H1 (cell line): ENCODE data around the gene KLHDC8B. TPM values are rescaled to one million over a fixed set of nuclear protein-coding genes. Genes with fewer than 3 reads are reported as not detected.
A peak's percentile ranks its signal among the peaks of the same experiment; 100 is the strongest.

ENCODE experiments used
- ASH2L ChIP-seq: fragments of 200-600, 300-600 bp; sonication (generic); IDR thresholded peaks from one replicate; pipeline ENCODE4 v1.7.1; 2017; ENCODE audit warnings: low read length
- ATF3 ChIP-seq: IDR thresholded peaks from 2 replicates; pipeline ENCODE4 v1.6.1; 2011; ENCODE audit warnings: low read depth, mild to moderate bottlenecking, low read length; ENCODE audit not compliant: insufficient read depth
- BACH1 ChIP-seq: IDR thresholded peaks from 2 replicates; pipeline ENCODE4 v1.6.1; 2012; ENCODE audit warnings: low read length, improper control_type of control experiment
- BRCA1 ChIP-seq: IDR thresholded peaks from 2 replicates; pipeline ENCODE4 v1.6.1; 2012; ENCODE audit warnings: low read depth, low read length, improper control_type of control experiment
- CBX5 ChIP-seq: fragments of 300-800, 300-1000 bp; sonication (generic); IDR thresholded peaks from 2 replicates; pipeline ENCODE4 v1.7.1; 2016; ENCODE audit warnings: antibody characterized with exemption, low read length, low read depth
- CBX8 ChIP-seq: fragments of 300-800, 300-1000 bp; sonication (generic); IDR thresholded peaks from 2 replicates; pipeline ENCODE4 v1.7.1; 2016; ENCODE audit warnings: low read depth, low read length, borderline replicate concordance
- CHD2 ChIP-seq: IDR thresholded peaks from 2 replicates; pipeline ENCODE4 v1.6.1; 2012; ENCODE audit warnings: low read length, improper control_type of control experiment
- EP300 ChIP-seq, 2 experiments: IDR thresholded peaks; 1 replicate in 1 of 2; 2 replicates in 1 of 2; pipeline ENCODE4 v1.6.1; 2011 to 2012; ENCODE audit warnings: low read depth in 2 of 2, low read length in 2 of 2, mild to moderate bottlenecking in 2 of 2, borderline replicate concordance in 1 of 2, inconsistent platforms in 1 of 2, moderate library complexity in 1 of 2
- EZH2 ChIP-seq: fragments of 200-600 bp; sonication (generic); IDR thresholded peaks from 2 replicates; pipeline ENCODE4 v1.7.1; 2012; ENCODE audit warnings: low read depth, mild to moderate bottlenecking, moderate library complexity, low read length, inconsistent platforms; ENCODE audit not compliant: severe bottlenecking
- GTF2F1 ChIP-seq: IDR thresholded peaks from 2 replicates; pipeline ENCODE4 v1.6.1; 2012; ENCODE audit warnings: low read depth, low read length, improper control_type of control experiment, borderline replicate concordance
- HDAC2 ChIP-seq, 2 experiments: fragments of 300-600 bp in 1 of 2; sonication (generic) in 1 of 2; IDR thresholded peaks; 2 replicates each; pipeline ENCODE4 v1.6.1; 2011 to 2012; ENCODE audit warnings: low read depth in 2 of 2, low read length in 2 of 2, mild to moderate bottlenecking in 2 of 2, moderate library complexity in 2 of 2, borderline replicate concordance in 1 of 2, inconsistent platforms in 1 of 2
- NRF1 ChIP-seq: IDR thresholded peaks from 2 replicates; pipeline ENCODE4 v1.6.1; 2011; ENCODE audit warnings: mild to moderate bottlenecking, low read depth, low read length, improper control_type of control experiment
- RNF2 ChIP-seq: fragments of 200-900, 300-1000 bp; sonication (generic); IDR thresholded peaks from 2 replicates; pipeline ENCODE4 v1.7.1; 2016; ENCODE audit warnings: borderline replicate concordance, low read depth, mild to moderate bottlenecking, antibody characterized with exemption, low read length; ENCODE audit not compliant: poor library complexity, severe bottlenecking; ENCODE audit errors: missing control alignments
- RXRA ChIP-seq: IDR thresholded peaks from 2 replicates; pipeline ENCODE4 v1.6.1; 2011; ENCODE audit warnings: low read depth, mild to moderate bottlenecking, low read length, moderate library complexity; ENCODE audit not compliant: insufficient read depth
- SIRT6 ChIP-seq: IDR thresholded peaks from one replicate; pipeline ENCODE4 v1.7.1; 2012; ENCODE audit warnings: low read length, inconsistent platforms
- SP1 ChIP-seq: IDR thresholded peaks from 2 replicates; pipeline ENCODE4 v1.6.1; 2011; ENCODE audit warnings: low read depth, low read length
- SUZ12 ChIP-seq: fragments of 200-600 bp; sonication (generic); IDR thresholded peaks from 2 replicates; pipeline ENCODE4 v1.6.1; 2012; ENCODE audit warnings: mild to moderate bottlenecking, inconsistent platforms, low read length, moderate library complexity, mixed read lengths
- TAF1 ChIP-seq: IDR thresholded peaks from 2 replicates; pipeline ENCODE4 v1.6.1; 2011; ENCODE audit warnings: mild to moderate bottlenecking, low read depth, low read length
- TCF12 ChIP-seq: IDR thresholded peaks from 2 replicates; pipeline ENCODE4 v1.6.1; 2011; ENCODE audit warnings: low read depth, mild to moderate bottlenecking, low read length
- TEAD4 ChIP-seq: IDR thresholded peaks from 2 replicates; pipeline ENCODE4 v1.6.1; 2012; ENCODE audit warnings: low read depth, low read length, inconsistent platforms, mixed read lengths
- polyA plus RNA-seq, 7 experiments: library from polyadenylated mRNA; depleted of rRNA in 3 of 7; stranded (reverse) in 5 of 7; unstranded in 2 of 7; fragments of >200 nt in 5 of 7; fragments of 200-250 nt in 2 of 7; gene quantifications; 1 replicate in 5 of 7; 2 replicates in 1 of 7; 4 replicates in 1 of 7; pipeline versions ENCODE4 v1.2.1 to v1.2.3, GENCODE V29; 2011 to 2013; ENCODE audit warnings: missing spikeins in 2 of 7, mixed read lengths in 2 of 7
- total RNA-seq: library from RNA; stranded (reverse); fragmentation: NEBNext Ultra II Directional; extraction: Animal tissue kit (Norgen Biotek cat#: 25700); gene quantifications from 2 replicates; pipeline ENCODE4 v1.2.1, GENCODE V29; 2021
- TF ChIP-seq, protein P1 (sequence below), 3 experiments: IDR thresholded peaks; 1 replicate in 2 of 3; 2 replicates in 1 of 3; pipeline versions ENCODE4 v1.5.1 to v1.6.1; 2011; ENCODE audit warnings: low read length in 3 of 3, mild to moderate bottlenecking in 3 of 3, inconsistent platforms in 2 of 3, low read depth in 1 of 3, moderate library complexity in 1 of 3; ENCODE audit not compliant: insufficient read depth in 1 of 3; ENCODE audit errors: control extremely low read depth in 1 of 3

KLHDC8B gene
- total and polyA plus RNA-seq, 2 of the 8 experiments (the other 6 are each of a cell fraction or from before 2014, with no cell fraction given), result 15.8 to 21.3 TPM

GRCh38 chr3:49171119-49171774, at the start of gene KLHDC8B (continued):
- TF ChIP-seq CBX8 (no peak), EP300 (IDR thresholded peaks at IDR 0.05; ENCODE audit: borderline replicate concordance in 1 of 2, low read depth in 2 of 2, low read length in 2 of 2) (no peak), GTF2F1 (no peak), SUZ12 (no peak), TEAD4 (no peak), SP1 (peak; percentile 31; the same call in 1 of the 2 replicates), RNF2 (no peak), CHD2 (0 out of 2 replicates have a peak, but pooled peaks have one; percentile 9), EZH2 (peak; percentile 28), ASH2L (peak; percentile 92), CBX5 (no peak), NRF1 (no peak), TAF1 (peak; percentile 55), SIRT6 (no peak), BACH1 (no peak), RXRA (no peak), BRCA1 (no peak; the same call in 1 of the 2 replicates), ATF3 (no peak), HDAC2 (IDR thresholded peaks at IDR 0.05; ENCODE audit: borderline replicate concordance in 1 of 2, low read depth in 2 of 2, low read length in 2 of 2) (peak in 1 of 2 experiments; percentile 66; a peak in 1 of 4 replicates), TCF12 (no peak)
- TF ChIP-seq, protein P1, sequence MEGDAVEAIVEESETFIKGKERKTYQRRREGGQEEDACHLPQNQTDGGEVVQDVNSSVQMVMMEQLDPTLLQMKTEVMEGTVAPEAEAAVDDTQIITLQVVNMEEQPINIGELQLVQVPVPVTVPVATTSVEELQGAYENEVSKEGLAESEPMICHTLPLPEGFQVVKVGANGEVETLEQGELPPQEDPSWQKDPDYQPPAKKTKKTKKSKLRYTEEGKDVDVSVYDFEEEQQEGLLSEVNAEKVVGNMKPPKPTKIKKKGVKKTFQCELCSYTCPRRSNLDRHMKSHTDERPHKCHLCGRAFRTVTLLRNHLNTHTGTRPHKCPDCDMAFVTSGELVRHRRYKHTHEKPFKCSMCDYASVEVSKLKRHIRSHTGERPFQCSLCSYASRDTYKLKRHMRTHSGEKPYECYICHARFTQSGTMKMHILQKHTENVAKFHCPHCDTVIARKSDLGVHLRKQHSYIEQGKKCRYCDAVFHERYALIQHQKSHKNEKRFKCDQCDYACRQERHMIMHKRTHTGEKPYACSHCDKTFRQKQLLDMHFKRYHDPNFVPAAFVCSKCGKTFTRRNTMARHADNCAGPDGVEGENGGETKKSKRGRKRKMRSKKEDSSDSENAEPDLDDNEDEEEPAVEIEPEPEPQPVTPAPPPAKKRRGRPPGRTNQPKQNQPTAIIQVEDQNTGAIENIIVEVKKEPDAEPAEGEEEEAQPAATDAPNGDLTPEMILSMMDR (IDR thresholded peaks at IDR 0.05; ENCODE audit: control extremely low read depth in 1 of 3, insufficient read depth in 1 of 3, low read depth in 1 of 3, low read length in 3 of 3), result peak in 2 of 3 experiments; percentile 88 to 95; a peak in 3 of 4 replicates
